Measurements from ENCODE around the gene TBC1D7.

DNA sequence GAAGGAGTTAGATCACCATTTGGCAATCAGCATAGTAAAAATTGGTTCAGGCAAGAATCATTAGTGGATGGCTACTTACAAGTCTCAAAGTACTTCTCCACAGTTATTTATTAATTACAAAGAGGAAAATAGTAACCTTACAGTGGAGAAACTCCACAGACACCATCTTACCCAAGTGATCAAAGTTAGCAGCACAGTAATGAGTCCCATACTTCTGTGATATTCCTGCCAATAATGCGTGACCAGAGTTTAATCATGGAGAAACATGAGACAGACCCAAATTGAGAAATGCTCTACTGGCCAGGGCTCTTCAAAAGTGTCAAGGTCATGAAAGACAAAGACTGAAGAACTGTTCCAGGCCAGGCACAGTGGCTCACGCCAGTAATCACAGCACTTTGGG is 9.5 kb downstream of the TBC1D7 start:
- TF ChIP-seq, protein P1, sequence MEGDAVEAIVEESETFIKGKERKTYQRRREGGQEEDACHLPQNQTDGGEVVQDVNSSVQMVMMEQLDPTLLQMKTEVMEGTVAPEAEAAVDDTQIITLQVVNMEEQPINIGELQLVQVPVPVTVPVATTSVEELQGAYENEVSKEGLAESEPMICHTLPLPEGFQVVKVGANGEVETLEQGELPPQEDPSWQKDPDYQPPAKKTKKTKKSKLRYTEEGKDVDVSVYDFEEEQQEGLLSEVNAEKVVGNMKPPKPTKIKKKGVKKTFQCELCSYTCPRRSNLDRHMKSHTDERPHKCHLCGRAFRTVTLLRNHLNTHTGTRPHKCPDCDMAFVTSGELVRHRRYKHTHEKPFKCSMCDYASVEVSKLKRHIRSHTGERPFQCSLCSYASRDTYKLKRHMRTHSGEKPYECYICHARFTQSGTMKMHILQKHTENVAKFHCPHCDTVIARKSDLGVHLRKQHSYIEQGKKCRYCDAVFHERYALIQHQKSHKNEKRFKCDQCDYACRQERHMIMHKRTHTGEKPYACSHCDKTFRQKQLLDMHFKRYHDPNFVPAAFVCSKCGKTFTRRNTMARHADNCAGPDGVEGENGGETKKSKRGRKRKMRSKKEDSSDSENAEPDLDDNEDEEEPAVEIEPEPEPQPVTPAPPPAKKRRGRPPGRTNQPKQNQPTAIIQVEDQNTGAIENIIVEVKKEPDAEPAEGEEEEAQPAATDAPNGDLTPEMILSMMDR (conservative IDR thresholded peaks at IDR 0.05), result no peak
- no peak for TF ChIP-seq EZH2 (IDR thresholded peaks at IDR 0.05; ENCODE audit: low read depth)

Data from PC-9 (cell line).